B cell (primary cell): Measurements from ENCODE around the gene KIF16B. TPM values are rescaled to one million over a fixed set of nuclear protein-coding genes. Genes with fewer than 3 reads are reported as not detected.

Experiments used
- ATAC-seq: fragments of 200-7000 bp; cut with Tn5 transposase; one replicate; pipeline ENCODE4 v1.10.0; 2021; ENCODE audit warnings: low read depth, mild to moderate bottlenecking, moderate number of reproducible peaks, moderate library complexity
- CTCF ChIA-PET: fragments of 350-600 bp; sonication (Branson Sonifier 250); formaldehyde crosslinking; loops from one replicate; lab custom pipeline; 2021; ENCODE audit warnings: antibody characterized with exemption, inconsistent platforms; lab: Charles Lee
- POLR2A ChIA-PET: fragments of 350-600 bp; sonication (Branson Sonifier 250); formaldehyde crosslinking; loops from one replicate; lab custom pipeline; 2021; ENCODE audit warnings: antibody characterized with exemption; lab: Charles Lee
- DNase-seq: peaks from one replicate; pipeline ENCODE4 v3.0.0; 2013
- H2AFZ ChIP-seq: 2 replicates; pipeline ENCODE4 v1.6.1; 2012; ENCODE audit warnings: mild to moderate bottlenecking, low read depth, low read length; ENCODE audit not compliant: insufficient read depth, poor library complexity, severe bottlenecking
- H3K27ac ChIP-seq, 2 donors: 1 replicate in 1 of 2; 2 replicates in 1 of 2; pipeline ENCODE4 v1.5.1; 2012 to 2013; ENCODE audit warnings: low read length in 2 of 2, mild to moderate bottlenecking in 2 of 2, moderate library complexity in 1 of 2
- H3K27me3 ChIP-seq, 4 experiments: fragments of 200-600 bp in 1 of 4; sonication (generic) in 1 of 4; replicated peaks in 1 of 4; 1 replicate in 2 of 4; 2 replicates in 2 of 4; pipeline versions ENCODE4 v1.6.1 to v1.7.0; 2013 to 2016; ENCODE audit warnings: low read length in 3 of 4, mild to moderate bottlenecking in 2 of 4, mixed read lengths in 1 of 4, moderate library complexity in 1 of 4; ENCODE audit not compliant: insufficient read depth in 4 of 4, control insufficient read depth in 3 of 4; ENCODE audit errors: control extremely low read depth in 1 of 4
- H3K36me3 ChIP-seq, 2 experiments: replicated peaks in 1 of 2; 1 replicate in 1 of 2; 2 replicates in 1 of 2; pipeline versions ENCODE4 v1.6.1 to v1.7.1; 2013; ENCODE audit warnings: low read length in 1 of 2; ENCODE audit not compliant: insufficient read depth in 2 of 2, control insufficient read depth in 1 of 2; ENCODE audit errors: control extremely low read depth in 1 of 2, extremely low read depth in 1 of 2
- H3K4me1 ChIP-seq, 2 donors: fragments of 200-600 bp in 1 of 2; sonication (generic) in 1 of 2; 1 replicate in 1 of 2; 2 replicates in 1 of 2; pipeline versions ENCODE4 v1.5.1 to v1.6.1; 2013 to 2017; ENCODE audit warnings: low read length in 2 of 2; ENCODE audit not compliant: control insufficient read depth in 2 of 2, insufficient read depth in 2 of 2
- H3K4me2 ChIP-seq: replicated peaks from 2 replicates; pipeline ENCODE3; 2012; ENCODE audit warnings: mild to moderate bottlenecking, low read depth, low read length; ENCODE audit not compliant: poor library complexity, severe bottlenecking
- H3K4me3 ChIP-seq, 5 experiments: fragments of 200-600 bp in 1 of 5; sonication (generic) in 1 of 5; 1 replicate in 3 of 5; 2 replicates in 2 of 5; pipeline versions ENCODE4 v1.5.1 to v1.7.0; 2011 to 2016; ENCODE audit warnings: low read length in 4 of 5, mild to moderate bottlenecking in 4 of 5, low read depth in 2 of 5, control low read depth in 1 of 5, moderate library complexity in 1 of 5; ENCODE audit not compliant: insufficient read depth in 1 of 5; ENCODE audit errors: control extremely low read depth in 1 of 5, extremely low read depth in 1 of 5
- H3K79me2 ChIP-seq: fragments of 200-600 bp; sonication (generic); one replicate; pipeline ENCODE4 v1.6.0; 2016; ENCODE audit warnings: low read length; ENCODE audit not compliant: control insufficient read depth, insufficient read depth
- H3K9ac ChIP-seq: fragments of 200-600 bp; sonication (generic); 2 replicates; pipeline ENCODE4 v1.6.1; 2017; ENCODE audit warnings: mild to moderate bottlenecking, low read length, moderate library complexity
- H3K9me3 ChIP-seq, 3 donors: one replicate each; pipeline versions ENCODE4 v1.6.1 to v1.7.1; 2013; ENCODE audit warnings: low read length in 2 of 3; ENCODE audit not compliant: control insufficient read depth in 2 of 3, insufficient read depth in 1 of 3; ENCODE audit errors: control extremely low read depth in 1 of 3
- H4K20me1 ChIP-seq: 2 replicates; pipeline ENCODE4 v1.6.0; 2012; ENCODE audit warnings: mild to moderate bottlenecking, low read length; ENCODE audit not compliant: insufficient read depth, control insufficient read depth, poor library complexity, severe bottlenecking
- H3K27ac Mint-ChIP-seq: one replicate; pipeline ENCODE4 v1.8.0; 2021; ENCODE audit warnings: mixed read lengths
- H3K27me3 Mint-ChIP-seq: one replicate; pipeline ENCODE4 v1.8.0; 2021; ENCODE audit warnings: mixed read lengths
- H3K4me1 Mint-ChIP-seq: one replicate; pipeline ENCODE4 v1.8.0; 2021; ENCODE audit warnings: mixed read lengths
- H3K4me3 Mint-ChIP-seq: one replicate; pipeline ENCODE4 v1.8.0; 2021; ENCODE audit warnings: mixed read lengths
- H3K9me3 Mint-ChIP-seq: one replicate; pipeline ENCODE4 v1.8.0; 2022; ENCODE audit warnings: mixed read lengths; ENCODE audit not compliant: insufficient read depth
- EZH2 ChIP-seq: IDR thresholded peaks from 2 replicates; pipeline ENCODE4 v1.6.1; 2012; ENCODE audit warnings: borderline replicate concordance, low read depth, mild to moderate bottlenecking, moderate library complexity, low read length; ENCODE audit not compliant: insufficient read depth, poor library complexity, severe bottlenecking
- WGBS: methylation state at CpG from one replicate; pipeline ENCODE4 v1.1.5; 2013; ENCODE audit warnings: missing lambda C conversion rate; ENCODE audit not compliant: insufficient coverage; 5-methylcytosine and 5-hydroxymethylcytosine counted together
- intact Hi-C: fragments of 100-400 bp; cut with micrococcal nuclease; formaldehyde crosslinking; loops from one replicate; pipeline ENCODE4 v1.10.0; 2022
- polyA plus RNA-seq: library from polyadenylated mRNA; depleted of rRNA; stranded (reverse); fragments of >200 nt; gene quantifications from 2 replicates; pipeline ENCODE4 v1.2.3, GENCODE V29; 2012
- total RNA-seq, 2 donors: library from RNA; stranded (reverse); fragments of 120-200 nt in 1 of 2; gene quantifications; 1 replicate in 1 of 2; 2 replicates in 1 of 2; pipeline versions ENCODE4 v1.2.3 to v1.2.4, GENCODE V29; 2013 to 2022
- TF ChIP-seq, protein P1 (sequence below): fragments of 200-600 bp; IDR thresholded peaks from one replicate; pipeline ENCODE4 v1.8.0; 2022; ENCODE audit warnings: antibody characterized with exemption, mild to moderate bottlenecking

KIF16B gene
- total and polyA plus RNA-seq, 2 donors (not counting 1 experiment from before 2014, with no cell fraction given), result 4.5 to 13.0 TPM

- intact Hi-C loops, result no loop called here
- peaks cover 0 to 3% of the 10 kb centered on the region in 2 experiments for H3K36me3 ChIP-seq
- no peak overlapping the region for H3K4me2 ChIP-seq
- H4K20me1 ChIP-seq, result no peaks in the 10 kb centered on the region
- H3K27ac ChIP-seq, result no peak overlapping the region
- no peak overlapping the region for H2AFZ ChIP-seq
- no CpG with 5 or more reads among the region's 1 CpG for WGBS
- POLR2A ChIA-PET, result no interaction called here
- ATAC-seq (no peak), DNase-seq (no peak)
- peaks cover 24 to 25% of the 10 kb centered on the region in 2 donors for H3K4me1 ChIP-seq
- H3K9ac ChIP-seq, result no peak overlapping the region
- Mint-ChIP-seq H3K9me3 (no peaks in the 10 kb centered on the region), H3K27me3 (no peaks in the 10 kb centered on the region), H3K27ac (no peak overlapping the region), H3K4me1 (peaks cover 33% of the 10 kb centered on the region), H3K4me3 (no peak overlapping the region)
- TF ChIP-seq, protein P1, sequence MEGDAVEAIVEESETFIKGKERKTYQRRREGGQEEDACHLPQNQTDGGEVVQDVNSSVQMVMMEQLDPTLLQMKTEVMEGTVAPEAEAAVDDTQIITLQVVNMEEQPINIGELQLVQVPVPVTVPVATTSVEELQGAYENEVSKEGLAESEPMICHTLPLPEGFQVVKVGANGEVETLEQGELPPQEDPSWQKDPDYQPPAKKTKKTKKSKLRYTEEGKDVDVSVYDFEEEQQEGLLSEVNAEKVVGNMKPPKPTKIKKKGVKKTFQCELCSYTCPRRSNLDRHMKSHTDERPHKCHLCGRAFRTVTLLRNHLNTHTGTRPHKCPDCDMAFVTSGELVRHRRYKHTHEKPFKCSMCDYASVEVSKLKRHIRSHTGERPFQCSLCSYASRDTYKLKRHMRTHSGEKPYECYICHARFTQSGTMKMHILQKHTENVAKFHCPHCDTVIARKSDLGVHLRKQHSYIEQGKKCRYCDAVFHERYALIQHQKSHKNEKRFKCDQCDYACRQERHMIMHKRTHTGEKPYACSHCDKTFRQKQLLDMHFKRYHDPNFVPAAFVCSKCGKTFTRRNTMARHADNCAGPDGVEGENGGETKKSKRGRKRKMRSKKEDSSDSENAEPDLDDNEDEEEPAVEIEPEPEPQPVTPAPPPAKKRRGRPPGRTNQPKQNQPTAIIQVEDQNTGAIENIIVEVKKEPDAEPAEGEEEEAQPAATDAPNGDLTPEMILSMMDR, result no peak
- TF ChIP-seq EZH2, result no peak
- no peaks in the 10 kb centered on the region for H3K9me3 ChIP-seq
- no peaks in the 10 kb centered on the region for H3K79me2 ChIP-seq
- CTCF ChIA-PET, result no interaction called here
- no peaks in the 10 kb centered on the region for H3K27me3 ChIP-seq
- no peak overlapping the region for H3K4me3 ChIP-seq
Observed at GRCh38 chr20:16395366-16395765, 177.9 kb downstream of the KIF16B start.

DNA sequence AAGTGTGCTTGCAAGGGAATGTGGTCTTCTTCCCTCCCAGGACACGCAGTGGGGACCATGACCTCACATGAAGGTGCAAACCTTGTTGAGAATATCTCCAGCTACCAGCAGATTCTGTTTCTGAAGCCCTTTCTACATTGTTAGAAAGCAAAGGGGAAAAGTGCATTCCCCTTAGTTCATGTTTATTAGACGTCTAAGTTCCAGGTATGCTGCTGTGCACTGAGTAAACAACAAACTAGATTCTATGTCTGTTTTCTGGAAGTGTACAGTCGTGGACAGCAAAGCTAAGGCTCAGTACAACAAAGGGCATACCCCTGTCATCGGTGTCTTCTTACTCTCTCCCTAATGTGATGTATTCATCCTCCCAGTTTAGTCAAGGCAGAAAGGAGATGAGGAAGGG is 178.5 kb downstream of the KIF16B start:
- H3K27ac Mint-ChIP-seq, result no peak overlapping the region
- intact Hi-C loops, result no loop called here
- no peak overlapping the region for H3K4me3 Mint-ChIP-seq
- no peak for TF ChIP-seq EZH2
- TF ChIP-seq, protein P1, result no peak
- peaks cover 26 to 27% of the 10 kb centered on the region in 2 donors for H3K4me1 ChIP-seq
- no peak for DNase-seq
- H3K9me3 Mint-ChIP-seq, result no peaks in the 10 kb centered on the region
- ChIA-PET CTCF (no interaction called here), POLR2A (no interaction called here)
- H3K27me3 ChIP-seq, result no peaks in the 10 kb centered on the region
- H3K36me3 ChIP-seq, result peaks cover 0 to 2% of the 10 kb centered on the region in 2 experiments
- H3K27me3 Mint-ChIP-seq, result no peaks in the 10 kb centered on the region
- H3K4me2 ChIP-seq, result no peak overlapping the region
- H3K9ac ChIP-seq, result no peak overlapping the region
- no peaks in the 10 kb centered on the region for H4K20me1 ChIP-seq
- ATAC-seq, result no peak
- H3K4me1 Mint-ChIP-seq, result peaks cover 33% of the 10 kb centered on the region
- no peaks in the 10 kb centered on the region for H3K79me2 ChIP-seq
- H3K4me3 ChIP-seq, result no peak overlapping the region
- WGBS, result 92% methylated on average over 1 of the region's 4 CpGs
- H2AFZ ChIP-seq, result no peak overlapping the region
- H3K27ac ChIP-seq, result no peak overlapping the region
- H3K9me3 ChIP-seq, result no peaks in the 10 kb centered on the region
